GM12864 (cell line): ENCODE data around the gene KIT.
"Not testable (repeated sequence)": the region's sequence is repeated elsewhere in the genome, so short reads cannot be mapped to it uniquely, and the experiment has no call there.

Source experiments
- DNase-seq: peaks from one replicate; pipeline ENCODE4 v3.0.0-alpha.2; 2011; ENCODE audit warnings: low read depth
- H3K4me3 ChIP-seq: 2 replicates; pipeline ENCODE4 v1.5.1; 2011; ENCODE audit warnings: mild to moderate bottlenecking, low read depth, low read length, control low read depth
- CTCF ChIP-seq: IDR thresholded peaks from 2 replicates; pipeline ENCODE4 v1.5.1; 2011; ENCODE audit warnings: low read depth, mild to moderate bottlenecking, moderate library complexity, low read length, control low read depth, inconsistent platforms; ENCODE audit errors: missing control alignments

The KIT gene

DNA sequence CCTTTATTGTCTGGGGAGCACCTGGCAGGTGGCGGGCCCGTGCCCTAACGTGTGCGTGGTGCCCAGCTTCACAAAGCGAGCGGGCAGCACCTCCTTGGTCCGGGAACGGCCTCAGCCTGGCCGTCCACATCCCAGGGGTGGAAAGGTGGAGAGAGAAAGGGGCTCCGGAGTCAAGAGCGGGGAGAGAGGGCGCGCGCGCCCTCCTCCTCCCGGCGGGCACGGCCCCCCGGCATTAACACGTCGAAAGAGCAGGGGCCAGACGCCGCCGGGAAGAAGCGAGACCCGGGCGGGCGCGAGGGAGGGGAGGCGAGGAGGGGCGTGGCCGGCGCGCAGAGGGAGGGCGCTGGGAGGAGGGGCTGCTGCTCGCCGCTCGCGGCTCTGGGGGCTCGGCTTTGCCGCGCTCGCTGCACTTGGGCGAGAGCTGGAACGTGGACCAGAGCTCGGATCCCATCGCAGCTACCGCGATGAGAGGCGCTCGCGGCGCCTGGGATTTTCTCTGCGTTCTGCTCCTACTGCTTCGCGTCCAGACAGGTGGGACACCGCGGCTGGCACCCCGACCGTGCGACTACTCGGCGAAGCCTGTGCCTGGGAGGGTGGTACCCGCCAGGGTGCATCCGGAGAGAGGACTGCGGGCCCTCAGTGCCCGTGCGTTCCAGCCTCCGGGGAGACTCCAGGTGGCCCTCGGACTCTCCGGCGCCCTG is at the start of gene KIT:
Gene KIT, plus strand, starts transcription at position 407 of the 701 bp plus-strand sequence. Its CDS starts 58 bp downstream, at position 465.
- DNase-seq: no peak
- TF ChIP-seq CTCF: no peak
- peak within 1 kb of the TSS; percentile 30 for H3K4me3 ChIP-seq

DNA sequence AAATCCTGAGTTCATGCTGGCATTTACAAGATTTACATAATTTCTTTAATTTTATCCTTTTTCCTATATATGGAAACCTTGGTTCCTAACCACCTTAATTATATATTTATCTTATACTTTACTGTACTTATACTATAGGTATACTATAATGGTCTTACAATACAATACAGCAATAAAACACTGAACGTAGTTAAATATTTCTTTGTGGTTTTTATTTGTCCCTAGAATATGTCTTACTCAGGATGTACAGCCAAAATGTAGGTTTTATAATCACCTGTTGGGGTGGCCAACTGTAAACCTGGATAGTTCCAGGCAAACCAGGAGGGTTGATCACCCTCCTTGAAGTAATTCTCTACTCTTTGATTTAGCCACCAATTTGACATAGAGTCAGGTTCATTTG is 48.4 kb upstream of the KIT start:
- TF ChIP-seq CTCF: no peak
- no peak overlapping the region for H3K4me3 ChIP-seq
- no peak for DNase-seq

GRCh38 chr4:54614149-54614548 is 43.6 kb upstream of the KIT start:
- TF ChIP-seq CTCF: no peak
- no peak for DNase-seq
- H3K4me3 ChIP-seq: no peak overlapping the region

GRCh38 chr4:54620773-54621172 is 37.0 kb upstream of the KIT start:
- DNase-seq: no peak
- H3K4me3 ChIP-seq: no peak overlapping the region
- TF ChIP-seq CTCF: no peak

DNA sequence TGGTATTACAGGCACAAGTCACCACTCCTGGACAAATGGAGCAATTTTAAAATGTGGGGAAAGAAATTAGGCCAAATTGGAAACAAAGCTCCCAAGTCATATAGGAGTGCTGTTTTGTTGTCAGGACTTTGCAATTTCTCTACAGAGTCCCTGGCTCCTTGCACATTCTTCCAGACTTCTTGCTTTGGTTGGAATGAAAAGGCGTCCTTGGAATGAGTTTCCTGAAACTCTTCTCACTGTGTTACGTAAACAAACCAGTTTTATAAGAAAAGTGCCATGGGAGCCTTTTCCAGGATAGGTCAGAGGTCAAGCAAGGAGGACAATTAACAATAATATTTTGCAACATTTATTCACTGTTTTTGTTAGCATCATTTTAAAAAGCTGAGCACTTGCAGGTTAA is 32.4 kb upstream of the KIT start:
- DNase-seq: no peak
- no peak overlapping the region for H3K4me3 ChIP-seq
- no peak for TF ChIP-seq CTCF

DNA sequence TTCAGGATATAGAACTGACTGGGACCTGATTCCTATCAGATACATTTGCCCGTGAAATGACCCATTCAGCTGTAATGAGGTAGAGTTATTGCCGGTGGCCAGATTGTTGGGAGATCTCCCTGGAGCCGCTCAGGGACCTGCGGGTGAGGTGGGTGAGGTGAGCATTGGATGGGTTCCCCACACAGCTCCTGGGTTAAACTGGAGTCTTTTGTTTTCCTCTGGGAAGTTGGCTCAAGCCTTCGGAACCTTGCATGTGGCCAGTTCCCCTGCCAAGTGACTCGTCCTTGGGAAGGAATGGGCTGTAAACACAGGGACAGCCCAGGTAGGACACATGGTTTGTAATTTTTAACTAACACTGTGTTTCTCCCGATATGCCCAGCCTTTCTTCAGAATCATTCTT is 31.6 kb upstream of the KIT start:
- no peak for TF ChIP-seq CTCF

DNA sequence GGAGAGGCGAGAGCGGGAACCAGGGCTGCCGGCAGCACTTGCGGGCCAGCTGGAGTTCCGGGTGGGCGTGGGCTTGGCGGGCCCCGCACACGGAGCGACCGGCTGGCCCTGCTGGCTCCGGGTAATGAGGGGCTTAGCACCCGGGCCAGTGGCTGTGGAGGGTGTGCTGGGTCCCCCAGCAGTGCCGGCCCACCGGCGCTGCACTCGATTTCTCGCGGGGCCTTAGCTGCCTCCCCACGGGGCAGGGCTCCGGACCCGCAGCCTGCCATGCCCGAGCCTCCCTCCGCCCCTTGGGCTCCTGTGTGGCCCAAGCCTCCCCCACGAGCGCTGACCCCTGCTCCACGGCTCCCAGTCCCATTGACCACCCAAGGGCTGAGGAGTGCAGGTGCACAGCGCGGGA is 25.2 kb upstream of the KIT start:
- H3K4me3 ChIP-seq: no peak overlapping the region
- no peak for TF ChIP-seq CTCF
- DNase-seq: no peak

More for the DNA sequence above, 31.6 kb upstream of the KIT start:
- H3K4me3 ChIP-seq: no peak overlapping the region
- DNase-seq: no peak

GRCh38 chr4:54633102-54633740 is 24.5 kb upstream of the KIT start:
- not testable (repeated sequence) for H3K4me3 ChIP-seq, DNase-seq
